ENCODE measurements around the gene IDUA.

The IDUA gene

GRCh38 chr4:956531-957230 lies 30.2 kb upstream of the IDUA start:
- DNase-seq = no peak

GRCh38 chr4:957231-957580 lies 29.6 kb upstream of the IDUA start:
- no peak for DNase-seq

DNA sequence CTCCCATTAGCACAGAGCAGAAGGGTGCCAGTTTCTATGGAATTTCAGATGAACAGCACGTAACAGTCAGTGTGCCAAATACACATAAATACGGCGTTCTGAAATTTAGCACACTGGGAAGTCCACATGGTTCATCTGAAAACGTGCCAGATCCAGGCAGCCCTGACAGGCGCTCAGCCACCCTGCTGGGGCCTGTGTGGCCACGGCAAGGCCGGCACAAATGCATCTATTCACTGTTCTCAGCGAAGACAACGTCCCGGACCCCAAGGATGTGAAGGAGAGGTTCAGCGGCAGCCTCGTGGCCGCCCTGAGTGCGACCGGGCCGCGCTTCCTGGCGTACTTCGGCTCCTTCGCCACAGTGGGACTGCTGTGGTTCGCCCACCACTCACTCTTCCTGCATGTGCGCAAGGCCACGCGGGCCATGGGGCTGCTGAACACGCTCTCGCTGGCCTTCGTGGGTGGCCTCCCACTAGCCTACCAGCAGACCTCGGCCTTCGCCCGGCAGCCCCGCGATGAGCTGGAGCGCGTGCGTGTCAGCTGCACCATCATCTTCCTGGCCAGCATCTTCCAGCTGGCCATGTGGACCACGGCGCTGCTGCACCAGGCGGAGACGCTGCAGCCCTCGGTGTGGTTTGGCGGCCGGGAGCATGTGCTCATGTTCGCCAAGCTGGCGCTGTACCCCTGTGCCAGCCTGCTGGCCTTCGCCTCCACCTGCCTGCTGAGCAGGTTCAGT lies 29.1 kb upstream of the IDUA start:
- DNase-seq = no peak

- no peak for DNase-seq
Observed at GRCh38 chr4:958314-958665, 28.6 kb upstream of the IDUA start.

DNA sequence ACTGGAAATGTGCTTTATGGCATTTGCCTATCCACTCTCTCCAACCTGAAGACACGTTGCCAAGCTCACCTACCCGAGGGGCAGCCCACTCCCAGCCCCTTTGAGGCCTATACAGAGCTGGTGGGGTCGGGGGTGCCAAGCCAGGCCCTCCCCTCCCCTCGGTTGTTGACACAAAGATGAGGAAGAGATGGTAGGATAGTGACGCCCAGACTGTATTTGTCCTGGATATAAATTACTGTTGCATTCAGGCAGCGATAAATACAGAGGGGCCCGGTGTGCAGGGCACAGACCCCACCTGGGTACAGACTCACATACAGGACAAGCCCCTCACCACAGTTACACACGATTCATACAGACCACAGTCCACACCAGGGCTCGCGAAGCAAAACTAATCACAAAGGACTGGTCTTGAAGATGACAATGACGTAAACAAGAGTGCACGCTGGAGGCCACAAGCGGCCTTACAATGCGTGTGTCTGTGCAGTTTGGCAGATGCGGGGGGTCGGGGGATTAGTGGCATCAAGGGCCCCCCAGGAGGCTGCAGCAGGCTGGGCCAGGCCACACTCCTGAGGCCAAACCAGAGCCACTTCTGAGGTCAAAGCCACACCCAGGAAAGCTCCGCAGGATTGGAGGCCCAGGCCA lies 28.0 kb upstream of the IDUA start:
- no peak for DNase-seq

DNA sequence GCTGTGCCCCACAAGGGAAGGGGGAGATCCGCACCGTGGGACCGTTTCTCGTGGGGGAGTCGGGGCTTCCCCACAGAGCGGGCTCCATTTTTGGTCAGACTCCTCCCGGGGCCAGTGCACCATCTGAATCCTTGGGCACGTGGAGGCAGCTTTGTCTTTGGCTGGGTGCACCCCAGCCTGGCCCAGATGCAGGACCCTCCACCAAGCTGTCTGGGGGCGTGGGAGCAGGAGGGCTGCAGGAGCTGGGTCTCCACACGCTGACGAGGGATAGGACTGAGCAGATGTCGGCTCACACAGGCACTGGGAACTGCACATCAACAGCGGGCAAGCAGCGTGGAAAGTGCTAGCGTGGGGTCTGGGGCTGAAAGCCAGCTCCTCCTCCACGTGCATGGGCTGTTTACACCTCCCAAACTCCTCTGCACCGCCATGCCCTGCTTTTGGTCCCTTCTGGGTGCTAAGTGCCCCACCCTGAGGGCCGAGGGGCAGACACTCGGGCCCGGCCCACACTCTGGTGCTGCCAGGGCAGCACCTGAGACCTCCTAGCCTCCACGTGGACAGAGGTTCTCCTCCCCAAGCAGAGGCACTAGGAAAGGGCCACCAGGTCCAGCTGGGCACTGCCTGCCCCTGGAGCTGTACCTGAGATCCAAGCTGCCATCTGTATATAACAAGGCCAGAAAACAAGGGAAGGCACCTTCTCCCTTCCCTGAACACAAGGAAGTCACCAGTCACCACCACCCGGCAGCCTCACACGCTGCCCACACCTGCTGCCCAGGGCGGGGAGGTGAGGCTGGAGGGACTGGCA lies 27.3 kb upstream of the IDUA start:
- no peak for DNase-seq

GRCh38 chr4:960140-960635 lies 26.7 kb upstream of the IDUA start:
- no peak for DNase-seq

DNA sequence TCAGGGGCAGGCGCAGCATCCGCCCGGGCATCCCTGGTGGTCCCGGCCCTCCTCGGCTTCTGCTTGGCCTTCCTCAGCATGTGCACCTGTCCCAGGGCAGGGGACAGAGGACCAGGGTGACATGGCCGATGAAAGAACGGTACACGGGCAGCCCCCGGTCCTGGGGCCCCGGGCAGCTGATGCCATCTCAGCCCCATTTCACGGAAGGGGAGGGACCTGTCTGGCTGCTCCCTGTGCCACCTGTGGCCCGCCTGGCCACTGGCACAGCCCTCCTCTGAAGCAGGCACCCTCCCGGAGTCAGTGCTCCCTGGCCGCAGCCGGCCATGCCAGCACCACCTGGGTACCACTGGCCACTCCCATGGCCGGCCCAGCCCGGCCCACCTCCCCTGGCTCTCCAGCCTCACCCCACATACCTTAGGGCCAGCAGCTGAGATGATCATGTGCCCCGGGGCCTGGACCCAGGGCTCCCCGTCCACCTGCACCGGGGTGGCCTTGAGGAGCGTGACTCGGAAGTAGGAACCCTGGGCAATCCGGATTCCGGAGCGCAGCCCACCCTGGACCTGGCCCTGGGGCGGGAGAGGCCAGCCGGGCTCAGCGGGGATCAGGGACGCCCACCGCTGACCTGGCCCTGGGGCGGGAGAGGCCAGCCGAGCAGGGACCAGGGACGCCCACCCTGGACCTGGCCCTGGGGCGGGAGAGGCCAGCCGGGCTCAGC lies 26.1 kb upstream of the IDUA start:
- no peak for DNase-seq

DNA sequence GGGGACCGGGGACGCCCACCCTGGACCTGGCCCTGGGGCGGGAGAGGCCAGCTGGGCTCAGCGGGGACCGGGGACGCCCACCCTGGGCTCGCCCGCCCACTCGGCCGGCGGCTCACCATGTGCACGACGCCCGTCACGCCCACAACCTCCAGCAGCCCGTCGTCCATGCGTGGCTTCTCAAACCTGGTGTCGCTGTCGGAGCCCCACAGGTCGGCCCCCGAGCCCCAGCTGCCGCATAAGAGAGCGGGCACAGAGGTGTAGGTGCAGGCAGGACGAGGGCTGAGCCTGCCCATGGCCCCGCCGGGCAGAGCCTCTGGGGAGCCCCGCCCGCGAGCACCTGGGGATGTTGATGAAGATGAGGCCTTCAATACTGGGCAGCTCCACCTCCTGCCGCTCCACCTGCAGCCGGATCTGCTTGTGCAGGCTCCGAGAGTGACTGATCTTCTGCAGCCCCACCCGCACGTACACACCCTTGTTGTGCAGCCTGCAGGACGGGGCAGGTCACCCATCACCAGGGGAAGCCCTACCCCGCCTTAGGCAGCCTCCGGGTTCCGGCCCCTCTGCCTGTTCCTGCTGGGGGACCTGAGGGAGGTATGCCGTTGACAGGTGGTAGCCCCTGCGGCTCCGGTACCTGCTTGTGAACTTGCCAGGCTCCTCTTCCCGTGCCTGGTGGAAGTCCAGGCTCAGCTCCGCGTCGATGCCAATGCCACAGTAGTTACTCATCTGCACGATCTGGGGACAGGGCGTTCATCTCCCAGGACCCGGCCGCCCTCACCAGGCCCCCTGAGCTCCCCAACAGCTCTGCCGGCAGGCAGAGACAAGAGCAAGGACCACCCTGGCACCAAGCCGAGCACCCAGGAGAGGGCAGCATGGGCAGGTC lies 25.3 kb upstream of the IDUA start:
- no peak for DNase-seq

DNA sequence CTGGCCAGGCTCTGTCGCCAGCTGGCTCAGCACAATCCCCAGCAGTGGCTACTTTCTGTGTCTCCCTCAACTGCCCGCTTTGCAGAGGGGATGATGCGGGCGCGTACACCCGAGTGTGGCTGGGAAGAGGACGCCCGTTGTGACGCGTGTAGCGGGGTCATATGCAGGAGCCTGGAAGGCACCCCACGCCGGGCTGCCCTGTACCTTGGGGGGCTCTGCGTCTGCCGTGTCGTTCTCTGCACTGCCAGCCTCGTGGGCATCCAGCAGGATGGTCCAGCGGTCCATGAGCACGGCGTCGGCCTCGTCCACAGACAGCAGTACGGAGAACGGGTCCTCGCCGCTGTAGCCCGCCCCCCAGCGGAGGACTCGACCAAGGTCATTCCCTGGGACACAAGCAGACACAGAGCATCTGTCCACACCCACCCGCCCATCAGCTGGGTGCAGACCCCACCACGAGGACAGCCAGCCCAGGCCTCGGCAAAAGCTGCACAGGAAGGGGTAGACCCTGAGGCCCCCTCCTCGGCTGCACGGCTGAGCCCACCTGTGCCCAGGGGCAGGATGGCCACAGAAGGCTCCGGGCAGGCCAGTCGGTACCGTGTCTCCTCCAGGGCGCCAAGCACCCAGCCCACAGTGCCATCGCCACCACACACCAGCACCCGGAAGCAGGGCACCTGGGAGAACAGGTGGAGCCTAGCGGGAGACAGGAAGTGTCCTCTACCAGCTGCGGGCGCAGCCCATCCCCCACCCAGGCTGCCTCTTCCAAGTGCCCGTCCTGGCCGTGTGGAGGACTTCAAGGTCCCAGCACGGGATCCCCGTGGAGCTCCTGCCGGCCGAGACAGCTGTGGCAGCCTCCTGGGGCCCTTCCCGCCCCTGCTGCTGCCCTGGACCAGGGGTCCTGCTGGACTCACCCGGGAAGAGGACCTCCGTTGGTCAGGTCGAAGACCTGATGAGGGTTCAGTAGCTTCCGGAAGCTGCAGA lies 24.3 kb upstream of the IDUA start:
- peak; percentile 47 for DNase-seq

GRCh38 chr4:963276-964225 lies 23.3 kb upstream of the IDUA start:
- no peak for DNase-seq

DNA sequence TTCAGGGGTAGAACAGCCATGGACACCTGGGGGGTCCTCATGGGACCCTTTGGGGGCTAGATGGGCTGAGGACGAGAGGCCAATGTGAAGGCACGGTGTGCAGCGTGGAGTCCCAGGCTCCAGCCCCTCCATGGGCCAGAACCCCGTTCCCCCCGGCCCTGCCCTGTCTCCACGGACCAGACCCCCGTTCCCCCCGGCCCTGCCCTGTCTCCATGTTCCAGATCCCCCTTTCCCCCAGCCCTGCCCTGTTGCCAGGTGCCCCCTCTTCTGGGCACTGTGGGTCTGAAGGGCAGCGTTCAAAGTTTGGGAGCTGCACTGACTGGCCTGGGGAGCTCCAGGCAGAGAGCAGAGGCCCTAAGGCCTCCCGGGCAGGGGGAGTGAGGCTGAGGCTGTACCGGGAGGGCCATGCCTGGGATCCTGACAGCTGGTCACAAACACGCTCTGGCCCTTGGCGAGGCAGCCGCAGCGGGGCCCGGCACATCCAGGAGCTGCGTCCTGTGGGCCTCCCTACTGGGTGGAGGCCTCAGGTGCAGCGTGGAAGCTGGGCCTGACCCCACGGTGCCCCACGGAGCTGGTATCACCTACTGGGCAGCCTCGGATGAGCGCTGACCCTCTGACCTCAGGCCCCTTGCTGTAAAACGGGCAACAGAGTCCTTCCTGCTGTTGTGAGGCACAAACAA lies 22.4 kb upstream of the IDUA start:
- DNase-seq = no peak

GRCh38 chr4:965048-965765 lies 21.6 kb upstream of the IDUA start:
- DNase-seq = no peak

- no peak for DNase-seq
Observed at GRCh38 chr4:965766-966134, 21.1 kb upstream of the IDUA start.

- DNase-seq = peak; percentile 11
Observed at GRCh38 chr4:966266-967112, 20.4 kb upstream of the IDUA start.

GRCh38 chr4:967113-968104 lies 19.4 kb upstream of the IDUA start:
- no peak for DNase-seq

Measured in NCI-H82 (cell line).